ENCODE measurements around the gene CCDC138. TPM values are rescaled to one million over a fixed set of nuclear protein-coding genes. Genes with fewer than 3 reads are reported as not detected.

The CCDC138 gene
- total and polyA plus RNA-seq, 4 donors = 1.8 to 18.3 (median 5.4) TPM

DNA sequence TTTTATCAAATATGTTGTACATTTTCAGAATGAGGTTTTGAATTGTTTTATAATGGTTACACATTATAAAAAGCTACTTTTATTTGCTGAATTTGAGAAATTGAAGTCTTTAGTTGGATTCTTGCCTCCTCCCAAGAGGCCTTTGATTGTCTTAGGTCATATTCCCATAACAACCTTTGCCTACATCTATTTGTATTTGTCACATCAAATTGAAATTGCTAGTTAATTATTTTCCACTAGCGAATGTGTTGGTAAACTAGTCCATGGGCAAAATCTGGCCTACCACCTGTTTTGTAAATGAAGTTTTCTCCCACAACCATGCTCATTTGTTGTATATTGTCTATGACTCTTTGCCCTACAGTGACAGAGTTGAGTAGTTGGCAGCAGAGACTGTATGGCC is 60.4 kb downstream of the CCDC138 start:
- H3K9ac ChIP-seq (ENCODE audit: insufficient read depth in 1 of 2, low read length in 2 of 2) = no peak overlapping the region
- TF ChIP-seq, protein P1, sequence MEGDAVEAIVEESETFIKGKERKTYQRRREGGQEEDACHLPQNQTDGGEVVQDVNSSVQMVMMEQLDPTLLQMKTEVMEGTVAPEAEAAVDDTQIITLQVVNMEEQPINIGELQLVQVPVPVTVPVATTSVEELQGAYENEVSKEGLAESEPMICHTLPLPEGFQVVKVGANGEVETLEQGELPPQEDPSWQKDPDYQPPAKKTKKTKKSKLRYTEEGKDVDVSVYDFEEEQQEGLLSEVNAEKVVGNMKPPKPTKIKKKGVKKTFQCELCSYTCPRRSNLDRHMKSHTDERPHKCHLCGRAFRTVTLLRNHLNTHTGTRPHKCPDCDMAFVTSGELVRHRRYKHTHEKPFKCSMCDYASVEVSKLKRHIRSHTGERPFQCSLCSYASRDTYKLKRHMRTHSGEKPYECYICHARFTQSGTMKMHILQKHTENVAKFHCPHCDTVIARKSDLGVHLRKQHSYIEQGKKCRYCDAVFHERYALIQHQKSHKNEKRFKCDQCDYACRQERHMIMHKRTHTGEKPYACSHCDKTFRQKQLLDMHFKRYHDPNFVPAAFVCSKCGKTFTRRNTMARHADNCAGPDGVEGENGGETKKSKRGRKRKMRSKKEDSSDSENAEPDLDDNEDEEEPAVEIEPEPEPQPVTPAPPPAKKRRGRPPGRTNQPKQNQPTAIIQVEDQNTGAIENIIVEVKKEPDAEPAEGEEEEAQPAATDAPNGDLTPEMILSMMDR (IDR thresholded peaks at IDR 0.05; ENCODE audit: control extremely low read depth, extremely low read depth) = no peak
- no peak overlapping the region for H3K27ac ChIP-seq (ENCODE audit: low read depth in 1 of 2, low read length in 1 of 2)
- ATAC-seq (ENCODE audit: insufficient read depth, low FRiP score) (no peak), DNase-seq (no peak)
- peaks cover 0 to 12% (median 5%) of the 10 kb centered on the region in 4 donors for H3K36me3 ChIP-seq (ENCODE audit: control insufficient read depth in 4 of 4, insufficient read depth in 4 of 4, low read length in 4 of 4)
- H3K4me3 ChIP-seq = no peak overlapping the region
- H3K27me3 ChIP-seq (ENCODE audit: control insufficient read depth in 3 of 3, insufficient read depth in 3 of 3, low read length in 2 of 3) = no peaks in the 10 kb centered on the region
- no peaks in the 10 kb centered on the region for H3K4me1 ChIP-seq (ENCODE audit: control insufficient read depth in 5 of 5, insufficient read depth in 5 of 5, low read length in 5 of 5)
- WGBS, 2 donors = 94 to 95% methylated on average over 1 of the region's 1 CpG
- no peaks in the 10 kb centered on the region for H3K9me3 ChIP-seq (ENCODE audit: control insufficient read depth in 4 of 4, insufficient read depth in 3 of 4, low read length in 3 of 4)

DNA sequence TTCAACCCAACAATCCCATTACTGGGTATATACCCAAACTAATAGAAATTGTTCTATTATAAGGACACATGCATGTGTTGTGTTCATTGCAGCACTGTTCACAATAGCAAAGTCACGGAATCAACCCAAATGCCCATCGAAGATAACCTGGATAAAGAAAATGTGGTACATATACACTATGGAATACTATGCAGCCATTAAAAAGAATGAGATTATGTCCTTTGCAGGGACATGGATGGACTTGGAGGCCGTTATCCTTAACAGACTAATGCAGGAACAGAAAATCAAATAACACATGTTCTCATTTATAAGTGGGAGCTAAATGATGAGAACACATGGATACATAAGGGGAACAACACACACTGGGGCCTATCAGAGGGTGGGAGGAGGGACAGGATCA is 65.8 kb downstream of the CCDC138 start:
- DNase-seq (no peak), ATAC-seq (ENCODE audit: insufficient read depth, low FRiP score) (no peak)
- Histone ChIP-seq H3K27me3 (ENCODE audit: control insufficient read depth in 3 of 3, insufficient read depth in 3 of 3, low read length in 2 of 3) (no peaks in the 10 kb centered on the region), H3K4me3 (no peak overlapping the region), H3K27ac (ENCODE audit: low read depth in 1 of 2, low read length in 1 of 2) (no peak overlapping the region), H3K4me1 (ENCODE audit: control insufficient read depth in 5 of 5, insufficient read depth in 5 of 5, low read length in 5 of 5) (no peaks in the 10 kb centered on the region), H3K9me3 (ENCODE audit: control insufficient read depth in 4 of 4, insufficient read depth in 3 of 4, low read length in 3 of 4) (no peaks in the 10 kb centered on the region), H3K9ac (ENCODE audit: insufficient read depth in 1 of 2, low read length in 2 of 2) (no peak overlapping the region), H3K36me3 (ENCODE audit: control insufficient read depth in 4 of 4, insufficient read depth in 4 of 4, low read length in 4 of 4) (peaks cover 0 to 16% (median 4%) of the 10 kb centered on the region in 4 donors)
- TF ChIP-seq, protein P1 (IDR thresholded peaks at IDR 0.05; ENCODE audit: control extremely low read depth, extremely low read depth) = no peak
- WGBS, 2 donors = 96 to 99% methylated on average over 3 of the region's 3 CpGs

DNA sequence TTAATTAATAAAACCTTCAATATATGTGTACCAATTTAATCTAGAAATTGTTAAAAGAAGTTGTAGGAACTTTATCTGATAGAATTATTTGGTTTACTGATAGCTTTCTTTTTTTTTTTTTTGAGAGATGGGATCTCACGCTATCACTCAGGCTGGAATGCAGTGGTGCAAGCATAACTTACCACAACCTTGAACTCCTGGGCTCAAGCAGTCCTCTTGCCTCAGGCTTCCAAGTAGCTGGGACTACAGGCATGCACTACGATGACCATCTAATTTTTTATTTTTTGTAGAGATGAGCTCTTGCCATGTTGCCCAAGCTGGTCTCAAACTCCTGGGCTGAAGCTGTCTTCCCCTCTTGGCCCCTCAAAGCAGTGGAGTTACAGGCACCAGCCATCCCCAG is 66.8 kb downstream of the CCDC138 start:
- ATAC-seq (ENCODE audit: insufficient read depth, low FRiP score) (no peak), DNase-seq (no peak)
- TF ChIP-seq, protein P1 (IDR thresholded peaks at IDR 0.05; ENCODE audit: control extremely low read depth, extremely low read depth) = no peak
- Histone ChIP-seq H3K27ac (ENCODE audit: low read depth in 1 of 2, low read length in 1 of 2) (no peak overlapping the region), H3K9me3 (ENCODE audit: control insufficient read depth in 4 of 4, insufficient read depth in 3 of 4, low read length in 3 of 4) (no peaks in the 10 kb centered on the region), H3K4me1 (ENCODE audit: control insufficient read depth in 5 of 5, insufficient read depth in 5 of 5, low read length in 5 of 5) (no peaks in the 10 kb centered on the region), H3K36me3 (ENCODE audit: control insufficient read depth in 4 of 4, insufficient read depth in 4 of 4, low read length in 4 of 4) (peaks cover 0 to 16% (median 4%) of the 10 kb centered on the region in 4 donors), H3K27me3 (ENCODE audit: control insufficient read depth in 3 of 3, insufficient read depth in 3 of 3, low read length in 2 of 3) (no peaks in the 10 kb centered on the region), H3K4me3 (no peak overlapping the region), H3K9ac (ENCODE audit: insufficient read depth in 1 of 2, low read length in 2 of 2) (no peak overlapping the region)
- 90 to 96% methylated on average over 2 of the region's 2 CpGs for WGBS, 2 donors

DNA sequence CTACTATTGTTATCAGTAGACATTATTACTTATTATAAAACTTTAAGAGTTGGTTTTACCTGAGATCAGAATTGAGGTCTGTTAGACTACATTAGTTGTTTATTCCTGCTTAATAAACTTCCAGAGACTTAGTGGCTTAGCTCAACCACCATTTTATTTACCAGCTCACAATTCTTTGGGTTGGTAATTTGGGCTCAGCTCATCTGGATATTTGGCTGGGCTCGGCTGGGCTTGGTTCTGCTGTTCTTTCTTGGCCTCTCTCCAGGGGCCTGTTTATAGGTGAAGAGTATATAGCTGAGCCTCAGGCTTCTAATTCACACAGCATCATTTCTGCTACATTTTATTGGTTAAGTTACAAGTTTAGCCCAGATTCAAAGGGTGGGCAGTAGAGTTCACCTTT is 67.9 kb downstream of the CCDC138 start:
- ATAC-seq (ENCODE audit: insufficient read depth, low FRiP score) = no peak
- Histone ChIP-seq H3K27me3 (ENCODE audit: control insufficient read depth in 3 of 3, insufficient read depth in 3 of 3, low read length in 2 of 3) (no peaks in the 10 kb centered on the region), H3K4me1 (ENCODE audit: control insufficient read depth in 5 of 5, insufficient read depth in 5 of 5, low read length in 5 of 5) (no peaks in the 10 kb centered on the region), H3K9ac (ENCODE audit: insufficient read depth in 1 of 2, low read length in 2 of 2) (no peak overlapping the region), H3K4me3 (no peak overlapping the region), H3K27ac (ENCODE audit: low read depth in 1 of 2, low read length in 1 of 2) (no peak overlapping the region), H3K36me3 (ENCODE audit: control insufficient read depth in 4 of 4, insufficient read depth in 4 of 4, low read length in 4 of 4) (peaks cover 0 to 14% (median 4%) of the 10 kb centered on the region in 4 donors), H3K9me3 (ENCODE audit: control insufficient read depth in 4 of 4, insufficient read depth in 3 of 4, low read length in 3 of 4) (no peaks in the 10 kb centered on the region)
- DNase-seq = no peak
- WGBS, 2 donors = 74 to 92% methylated on average over 1 of the region's 1 CpG
- TF ChIP-seq, protein P1 (IDR thresholded peaks at IDR 0.05; ENCODE audit: control extremely low read depth, extremely low read depth) = no peak
